Stimulated activated CD8-positive, alpha-beta memory T cell treated with anti-CD3 and anti-CD28 coated beads, Interleukin-4, amount 100 ng/mL, for 48 hours (primary cell): ENCODE data around the gene MEGF8.

Experiments used
- DNase-seq: peaks from one replicate; pipeline ENCODE4 v3.0.0-alpha.2; 2020

The MEGF8 gene

GRCh38 chr19:42389899-42390298, 64.5 kb downstream of the MEGF8 start, which contains the start of gene CNFN:
TSS of gene CNFN (minus strand) at chr19:42390297. CDS start at chr19:42389037, 1,260 bp downstream.
- no peak for DNase-seq

GRCh38 chr19:42392165-42392564, 66.7 kb downstream of the MEGF8 start:
- DNase-seq = no peak

- no peak for DNase-seq
Measured at GRCh38 chr19:42394751-42395150, 69.3 kb downstream of the MEGF8 start.

GRCh38 chr19:42396381-42397262, 71.2 kb downstream of the MEGF8 start:
- peak; percentile 99 for DNase-seq

- DNase-seq = no peak
Measured at GRCh38 chr19:42397263-42398166, 72.1 kb downstream of the MEGF8 start.

GRCh38 chr19:42400404-42400803, 75.0 kb downstream of the MEGF8 start:
- DNase-seq = no peak

- DNase-seq = peak; percentile 89
Measured at GRCh38 chr19:42401365-42402303, 76.2 kb downstream of the MEGF8 start.

- no peak for DNase-seq
Measured at GRCh38 chr19:42402376-42403116, 77.1 kb downstream of the MEGF8 start.

- no peak for DNase-seq
Measured at GRCh38 chr19:42403586-42403985, 78.2 kb downstream of the MEGF8 start.

GRCh38 chr19:42406111-42406510, 80.7 kb downstream of the MEGF8 start:
- DNase-seq = no peak

- DNase-seq = no peak
Measured at GRCh38 chr19:42407085-42407815, 81.8 kb downstream of the MEGF8 start.

GRCh38 chr19:42407816-42408175, 82.4 kb downstream of the MEGF8 start:
- DNase-seq = no peak

GRCh38 chr19:42409477-42409876, 84.0 kb downstream of the MEGF8 start:
- no peak for DNase-seq

GRCh38 chr19:42410371-42410770, 84.9 kb downstream of the MEGF8 start:
- DNase-seq = no peak

GRCh38 chr19:42411581-42412178, 86.2 kb downstream of the MEGF8 start:
- DNase-seq = no peak

- DNase-seq = no peak
Measured at GRCh38 chr19:42412227-42412626, 86.8 kb downstream of the MEGF8 start.

GRCh38 chr19:42412661-42413076, 87.2 kb downstream of the MEGF8 start:
- no peak for DNase-seq

- DNase-seq = no peak
Measured at GRCh38 chr19:42419309-42419708, 93.9 kb downstream of the MEGF8 start.

GRCh38 chr19:42420055-42420544, 94.7 kb downstream of the MEGF8 start:
- DNase-seq = peak; percentile 86

- DNase-seq = no peak
Measured at GRCh38 chr19:42421101-42421500, 95.7 kb downstream of the MEGF8 start.
